ENCODE results near the gene TM9SF3.

DNA sequence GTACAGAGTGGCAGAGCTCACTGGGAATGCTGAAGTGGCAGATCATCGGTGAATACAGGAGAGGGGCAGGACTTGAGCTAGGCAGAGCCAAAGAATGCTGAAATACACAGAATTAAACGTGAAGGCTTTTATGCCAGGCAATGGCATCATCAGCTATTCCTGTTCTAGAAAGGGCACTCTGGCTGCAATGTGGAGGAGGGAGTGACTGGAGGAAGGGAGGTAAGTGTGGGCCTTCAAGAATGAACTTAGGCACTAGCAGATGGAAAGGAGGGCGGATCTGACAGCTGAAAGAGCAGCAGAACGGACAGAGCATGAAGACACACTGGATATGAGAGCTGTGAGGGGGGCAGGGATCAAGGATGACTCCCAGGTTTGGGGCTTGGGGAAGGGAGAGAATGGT, 12.0 kb upstream of the TM9SF3 start:
- TF ChIP-seq, protein P1, sequence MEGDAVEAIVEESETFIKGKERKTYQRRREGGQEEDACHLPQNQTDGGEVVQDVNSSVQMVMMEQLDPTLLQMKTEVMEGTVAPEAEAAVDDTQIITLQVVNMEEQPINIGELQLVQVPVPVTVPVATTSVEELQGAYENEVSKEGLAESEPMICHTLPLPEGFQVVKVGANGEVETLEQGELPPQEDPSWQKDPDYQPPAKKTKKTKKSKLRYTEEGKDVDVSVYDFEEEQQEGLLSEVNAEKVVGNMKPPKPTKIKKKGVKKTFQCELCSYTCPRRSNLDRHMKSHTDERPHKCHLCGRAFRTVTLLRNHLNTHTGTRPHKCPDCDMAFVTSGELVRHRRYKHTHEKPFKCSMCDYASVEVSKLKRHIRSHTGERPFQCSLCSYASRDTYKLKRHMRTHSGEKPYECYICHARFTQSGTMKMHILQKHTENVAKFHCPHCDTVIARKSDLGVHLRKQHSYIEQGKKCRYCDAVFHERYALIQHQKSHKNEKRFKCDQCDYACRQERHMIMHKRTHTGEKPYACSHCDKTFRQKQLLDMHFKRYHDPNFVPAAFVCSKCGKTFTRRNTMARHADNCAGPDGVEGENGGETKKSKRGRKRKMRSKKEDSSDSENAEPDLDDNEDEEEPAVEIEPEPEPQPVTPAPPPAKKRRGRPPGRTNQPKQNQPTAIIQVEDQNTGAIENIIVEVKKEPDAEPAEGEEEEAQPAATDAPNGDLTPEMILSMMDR (IDR thresholded peaks at IDR 0.05; ENCODE audit: insufficient read depth, low read length, poor library complexity, severe bottlenecking): no peak
- no peak for TF ChIP-seq EZH2phosphoT487 (conservative IDR thresholded peaks at IDR 0.05; ENCODE audit: low read length)
